SU-DHL-6 (cell line): Measurements from ENCODE around the gene SAFB.

Experiments used
- H2AFZ ChIP-seq: fragments of 200-600 bp; sonication (generic); 2 replicates; pipeline ENCODE4 v1.6.1; 2014; ENCODE audit warnings: low read depth, mild to moderate bottlenecking, moderate library complexity, mixed read lengths, antibody characterized with exemption, low read length; ENCODE audit not compliant: severe bottlenecking
- H3F3A ChIP-seq: fragments of 200-600 bp; shearing (Covaris generic); 2 replicates; pipeline ENCODE4 v1.6.0; 2016; ENCODE audit warnings: antibody characterized with exemption, mild to moderate bottlenecking; ENCODE audit not compliant: insufficient read depth
- H3K27ac ChIP-seq: fragments of 200-600 bp; sonication (generic); 2 replicates; pipeline ENCODE4 v1.5.1; 2016; ENCODE audit warnings: low read depth, mild to moderate bottlenecking, low read length, moderate library complexity, mixed read lengths
- H3K27me3 ChIP-seq: fragments of 200-600 bp; sonication (generic), shearing (Covaris generic); 2 replicates; pipeline ENCODE4 v1.6.0; 2014; ENCODE audit warnings: mild to moderate bottlenecking, low read length
- H3K36me3 ChIP-seq: fragments of 200-600 bp; sonication (generic); 2 replicates; pipeline ENCODE4 v1.6.1; 2014; ENCODE audit warnings: mild to moderate bottlenecking, low read length, mixed read lengths
- H3K4me2 ChIP-seq: fragments of 300-600, 200-600 bp; shearing (Covaris generic), sonication (generic); 2 replicates; pipeline ENCODE4 v1.6.0; 2014; ENCODE audit warnings: low read length, low read depth, mild to moderate bottlenecking; ENCODE audit not compliant: poor library complexity, severe bottlenecking
- H3K4me3 ChIP-seq: fragments of 200-600 bp; sonication (generic); 2 replicates; pipeline ENCODE4 v1.5.1; 2014; ENCODE audit warnings: antibody characterized with exemption, low read length, mild to moderate bottlenecking, mixed read lengths; ENCODE audit not compliant: insufficient read depth, poor library complexity, severe bottlenecking
- H3K79me2 ChIP-seq: fragments of 200-600 bp; sonication (generic); 2 replicates; pipeline ENCODE4 v1.6.1; 2014; ENCODE audit warnings: mild to moderate bottlenecking, low read length, moderate library complexity; ENCODE audit not compliant: insufficient read depth
- H3K9ac ChIP-seq: fragments of 200-600 bp; sonication (generic); 2 replicates; pipeline ENCODE4 v1.7.0; 2014; ENCODE audit warnings: mild to moderate bottlenecking, low read length
- H3K9me2 ChIP-seq: fragments of 200-600 bp; sonication (generic); replicated peaks from 2 replicates; pipeline ENCODE4 v1.6.1; 2014; ENCODE audit warnings: low read length; ENCODE audit not compliant: insufficient read depth
- H3K9me3 ChIP-seq: fragments of 200-600 bp; sonication (generic); 2 replicates; pipeline ENCODE4 v1.6.1; 2014; ENCODE audit warnings: low read length, mixed read lengths; ENCODE audit not compliant: insufficient read depth
- H4K20me1 ChIP-seq: fragments of 200-600 bp; sonication (generic); 2 replicates; pipeline ENCODE4 v1.6.1; 2014; ENCODE audit warnings: low read depth, mild to moderate bottlenecking, antibody characterized with exemption, low read length, moderate library complexity, mixed read lengths
- CTCF ChIP-seq: fragments of 200-600 bp; sonication (generic); IDR thresholded peaks from one replicate; pipeline ENCODE4 v1.5.1; 2017; ENCODE audit warnings: antibody characterized with exemption, mild to moderate bottlenecking, low read length, moderate library complexity; ENCODE audit not compliant: insufficient read depth, poor library complexity, severe bottlenecking
- EZH2phosphoT487 ChIP-seq: fragments of 200-600 bp; sonication (generic), shearing (Covaris generic); conservative IDR thresholded peaks from 2 replicates; pipeline ENCODE4 v1.6.1; 2018; ENCODE audit warnings: mild to moderate bottlenecking, antibody characterized with exemption, low read length, moderate library complexity, mixed read lengths

Gene SAFB

GRCh38 chr19:5666921-5667610 is 44.2 kb downstream of the SAFB start:
- Histone ChIP-seq H2AFZ (no peak overlapping the region), H3K36me3 (0 out of 2 replicates have a peak, but pooled peaks cover 3% of the 10 kb centered on the region), H3F3A (no peaks in the 10 kb centered on the region), H3K79me2 (no peaks in the 10 kb centered on the region), H3K9me2 (no peaks in the 10 kb centered on the region), H3K27me3 (no peaks in the 10 kb centered on the region), H3K4me2 (no peak overlapping the region), H3K27ac (no peak overlapping the region), H4K20me1 (peaks cover 2% of the 10 kb centered on the region; the same call in 1 of the 2 replicates), H3K9me3 (no peaks in the 10 kb centered on the region), H3K4me3 (no peak overlapping the region), H3K9ac (no peak overlapping the region)
- TF ChIP-seq CTCF (no peak), EZH2phosphoT487 (no peak)

GRCh38 chr19:5667751-5668271 is 44.9 kb downstream of the SAFB start:
- no peaks in the 10 kb centered on the region for H3K79me2 ChIP-seq
- no peak for TF ChIP-seq CTCF
- TF ChIP-seq EZH2phosphoT487: no peak
- 0 out of 2 replicates have a peak, but pooled peaks cover 3% of the 10 kb centered on the region for H3K36me3 ChIP-seq

GRCh38 chr19:5669212-5669611 is 46.3 kb downstream of the SAFB start:
- Histone ChIP-seq H2AFZ (no peak overlapping the region), H3K36me3 (0 out of 2 replicates have a peak, but pooled peaks cover 3% of the 10 kb centered on the region), H4K20me1 (peaks cover 2% of the 10 kb centered on the region; the same call in 1 of the 2 replicates), H3K9me2 (no peaks in the 10 kb centered on the region), H3K27ac (no peak overlapping the region), H3K4me2 (no peak overlapping the region), H3F3A (no peaks in the 10 kb centered on the region), H3K27me3 (no peaks in the 10 kb centered on the region), H3K9ac (no peak overlapping the region), H3K9me3 (no peaks in the 10 kb centered on the region), H3K79me2 (no peaks in the 10 kb centered on the region), H3K4me3 (no peak overlapping the region)
- TF ChIP-seq CTCF: no peak
- TF ChIP-seq EZH2phosphoT487: no peak

More at GRCh38 chr19:5667751-5668271, 44.9 kb downstream of the SAFB start:
- Histone ChIP-seq H3K27ac (no peak overlapping the region), H3F3A (no peaks in the 10 kb centered on the region), H3K4me3 (no peak overlapping the region), H3K9me2 (no peaks in the 10 kb centered on the region), H3K9me3 (no peaks in the 10 kb centered on the region), H3K27me3 (no peaks in the 10 kb centered on the region), H4K20me1 (peaks cover 2% of the 10 kb centered on the region; the same call in 1 of the 2 replicates), H2AFZ (no peak overlapping the region), H3K9ac (no peak overlapping the region), H3K4me2 (no peak overlapping the region)
